ENCODE data around the gene GALNT18. TPM values are rescaled to one million over a fixed set of nuclear protein-coding genes. Genes with fewer than 3 reads are reported as not detected.

Gene GALNT18
- total RNA-seq, 1 donor from 2014 or later, result 20.0 TPM

DNA sequence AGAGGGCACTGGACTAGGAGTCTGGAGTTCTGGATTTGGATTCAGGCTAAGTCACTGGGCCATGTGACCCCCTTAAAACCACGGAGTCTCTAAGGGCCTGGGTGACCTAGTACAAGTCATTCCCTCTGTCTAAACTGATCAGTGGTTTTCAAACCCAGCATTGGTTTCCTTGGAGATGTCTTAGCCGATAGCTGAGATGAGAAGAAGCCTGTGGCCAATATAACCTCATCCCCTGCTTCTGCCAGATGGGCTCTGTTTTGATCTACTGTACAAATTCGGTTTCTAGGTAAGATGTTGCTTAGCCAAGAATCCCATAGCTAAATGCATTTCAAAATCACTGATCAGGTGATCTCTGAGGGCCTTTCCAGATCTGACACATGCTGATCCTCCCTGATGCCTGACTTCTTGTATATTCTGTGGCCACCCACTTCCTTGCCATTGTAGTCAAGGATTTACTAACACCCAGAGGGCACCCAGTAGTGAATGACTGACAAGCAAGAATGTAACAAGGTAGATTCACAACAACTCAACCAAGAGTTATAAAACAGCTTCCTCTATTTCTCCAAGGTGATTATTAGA, 53.1 kb downstream of the GALNT18 start:
- no peak for DNase-seq (ENCODE audit: low spot score)

DNA sequence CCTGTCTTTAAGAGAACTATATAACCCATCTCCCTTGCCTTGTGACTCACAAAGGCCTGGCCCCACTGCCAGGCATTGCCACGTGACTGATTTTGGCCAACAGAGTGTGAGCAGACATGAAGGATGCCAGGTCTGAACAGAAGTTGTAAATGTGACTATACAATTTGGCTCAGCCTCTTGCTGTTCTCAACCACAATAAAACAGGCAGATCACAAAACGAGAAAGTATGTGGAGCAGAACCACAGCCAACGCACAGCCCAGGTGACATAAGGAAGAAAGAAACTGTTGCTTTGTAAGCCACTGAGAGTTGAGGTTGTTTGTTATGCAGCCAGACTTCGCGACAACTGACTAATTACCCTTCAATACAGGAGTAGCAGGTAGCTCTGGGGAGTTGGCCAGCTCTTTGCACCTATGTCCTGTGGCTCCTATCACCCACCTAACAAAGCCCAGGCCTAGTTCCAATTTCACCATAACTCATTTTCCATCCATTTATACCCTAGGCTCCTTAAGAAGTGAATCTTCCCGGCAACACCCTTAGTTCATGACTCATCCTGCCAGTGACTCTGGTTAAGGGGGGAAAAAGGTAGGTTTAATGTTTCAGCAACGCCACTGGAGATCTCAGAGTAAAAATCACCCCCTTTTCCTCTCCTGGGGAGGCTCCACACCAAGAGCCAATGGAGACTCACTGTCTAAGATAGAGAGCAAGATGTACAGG, 53.7 kb downstream of the GALNT18 start:
- no peak for DNase-seq (ENCODE audit: low spot score)

DNA sequence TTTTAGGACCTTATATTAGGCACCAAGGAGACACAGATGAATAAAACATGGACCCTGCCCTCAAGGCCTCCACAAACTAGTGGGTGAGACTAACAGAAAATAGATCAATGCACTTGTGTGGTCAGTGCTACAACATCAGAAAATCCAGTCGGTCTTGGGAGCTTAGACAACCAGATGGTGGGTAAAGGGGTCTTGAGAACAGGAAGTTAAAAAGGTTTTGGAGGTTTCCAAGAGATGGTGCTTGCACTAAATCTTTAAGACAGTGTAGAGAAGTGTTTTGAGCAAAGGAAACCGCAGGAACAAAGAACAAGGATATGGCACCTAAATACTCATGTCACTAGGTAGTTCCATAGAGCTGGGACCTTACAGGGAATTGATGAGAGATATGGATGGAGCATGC, 56.2 kb downstream of the GALNT18 start:
- no peak for DNase-seq (ENCODE audit: low spot score)

DNA sequence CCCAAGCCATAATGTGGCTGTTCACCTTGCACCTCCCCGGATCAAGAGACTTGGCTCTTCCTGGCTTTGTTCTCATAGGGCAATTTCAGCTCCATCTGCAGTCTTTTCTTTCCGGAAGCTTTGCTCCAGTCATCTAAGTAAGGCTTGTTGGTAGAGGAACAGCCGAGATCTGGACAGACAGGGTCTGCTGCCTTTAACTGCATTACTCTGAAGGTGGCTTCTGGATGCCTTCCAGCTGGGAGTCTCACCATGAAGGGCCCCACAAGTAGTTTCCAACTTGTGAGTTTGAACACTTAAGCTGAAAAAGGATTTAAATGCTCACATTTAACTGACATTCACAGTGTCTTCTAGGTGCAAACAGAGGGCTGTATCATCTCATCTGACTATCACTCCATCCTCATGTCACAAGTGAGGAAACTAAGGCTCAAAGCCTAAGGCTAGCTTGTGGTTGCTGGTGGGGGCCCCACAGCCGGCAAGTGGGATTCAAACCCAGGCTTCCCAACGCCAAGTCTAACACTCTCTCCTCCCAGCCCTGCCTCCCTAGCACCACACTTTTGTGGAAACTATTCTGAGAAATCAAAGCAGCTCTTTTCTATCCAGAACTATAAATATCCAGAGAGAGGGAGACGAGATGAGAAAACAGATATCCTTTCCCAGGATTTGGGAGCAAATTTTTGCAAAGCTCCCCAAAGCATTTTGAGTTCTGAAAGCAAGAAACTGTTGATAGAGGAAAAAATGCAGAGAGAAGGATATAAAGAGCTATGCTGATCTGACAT, 58.4 kb downstream of the GALNT18 start:
- DNase-seq (ENCODE audit: low spot score), result no peak

DNA sequence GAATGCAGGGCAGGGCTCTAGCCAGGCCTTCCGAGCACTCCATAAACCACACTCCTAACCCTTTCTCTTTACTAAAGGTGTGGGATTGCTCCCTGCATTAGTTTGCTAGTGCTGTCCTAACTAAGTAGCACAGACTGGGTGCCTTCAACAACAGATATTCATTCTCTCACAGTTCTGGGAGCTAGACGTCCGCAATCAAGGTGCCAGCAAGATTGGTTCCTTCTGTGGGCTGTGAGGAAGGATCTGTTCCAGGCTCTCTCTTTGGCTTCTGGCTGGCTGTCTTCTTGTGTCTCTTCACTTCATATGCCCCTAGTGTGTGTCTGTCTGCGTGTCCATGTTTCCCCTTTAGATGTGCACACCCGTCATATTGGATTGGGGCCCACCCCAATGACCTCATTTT, 59.8 kb downstream of the GALNT18 start:
- no peak for DNase-seq (ENCODE audit: low spot score)

DNA sequence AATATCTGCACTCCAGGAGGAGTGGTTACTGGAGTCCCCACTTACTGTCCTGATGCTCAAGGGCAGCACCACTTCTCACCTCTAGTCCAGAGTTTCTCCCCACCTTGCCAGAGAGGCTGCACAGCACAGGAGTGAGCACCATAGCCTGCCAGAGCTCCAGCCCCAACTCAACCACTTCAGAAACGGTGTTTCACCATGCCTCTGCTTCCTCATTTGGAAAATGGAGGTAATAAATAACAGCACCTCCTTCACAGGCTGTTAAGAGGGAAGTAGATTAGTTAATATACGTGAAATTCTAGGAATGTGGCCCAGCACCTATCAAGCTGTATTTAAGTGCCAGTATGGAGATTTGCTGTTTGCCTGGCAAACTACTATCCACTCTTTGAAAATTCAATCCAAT, 63.0 kb downstream of the GALNT18 start:
- no peak for DNase-seq (ENCODE audit: low spot score)

DNA sequence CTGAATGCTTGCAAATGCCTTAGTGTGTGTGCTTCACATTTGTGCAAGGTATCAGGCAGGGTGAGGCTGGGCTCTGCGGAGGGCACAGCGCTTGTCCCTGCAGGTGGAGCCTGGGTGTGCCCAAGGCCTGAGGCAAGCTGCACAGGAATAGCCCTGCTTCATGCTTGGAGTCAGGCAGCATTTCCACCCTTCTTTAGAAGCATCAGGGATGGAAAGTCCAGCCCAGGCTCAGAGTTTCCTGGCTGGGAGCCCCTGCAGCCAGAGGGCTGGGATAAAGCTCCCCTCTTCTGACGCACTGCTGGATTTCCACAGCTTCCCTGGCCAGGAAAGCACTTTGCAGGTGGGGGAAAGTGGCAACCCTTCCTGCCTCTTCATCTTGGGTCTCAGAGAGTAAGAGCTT, 63.4 kb downstream of the GALNT18 start:
- DNase-seq (ENCODE audit: low spot score), result peak; percentile 40

DNA sequence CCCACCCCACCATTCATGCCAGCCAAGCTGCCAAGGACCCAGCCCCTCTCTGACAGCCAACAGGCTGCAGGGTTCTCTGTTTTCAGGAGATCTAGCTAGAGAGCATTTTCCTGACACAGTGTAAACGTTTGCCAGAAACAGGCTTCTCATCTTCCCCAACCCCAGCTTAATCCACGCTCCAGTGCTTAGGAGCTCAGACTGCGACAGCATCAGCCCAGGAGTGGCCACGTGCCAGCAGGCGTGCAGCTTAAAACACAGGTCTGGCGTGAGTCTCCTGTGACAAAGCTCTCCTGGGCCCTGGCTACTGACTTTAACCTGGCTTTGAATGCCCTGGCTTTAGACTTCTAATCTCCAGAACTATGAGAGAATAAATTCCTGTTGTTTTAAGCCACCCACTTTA, 66.6 kb downstream of the GALNT18 start:
- peak; percentile 51 for DNase-seq (ENCODE audit: low spot score)

DNA sequence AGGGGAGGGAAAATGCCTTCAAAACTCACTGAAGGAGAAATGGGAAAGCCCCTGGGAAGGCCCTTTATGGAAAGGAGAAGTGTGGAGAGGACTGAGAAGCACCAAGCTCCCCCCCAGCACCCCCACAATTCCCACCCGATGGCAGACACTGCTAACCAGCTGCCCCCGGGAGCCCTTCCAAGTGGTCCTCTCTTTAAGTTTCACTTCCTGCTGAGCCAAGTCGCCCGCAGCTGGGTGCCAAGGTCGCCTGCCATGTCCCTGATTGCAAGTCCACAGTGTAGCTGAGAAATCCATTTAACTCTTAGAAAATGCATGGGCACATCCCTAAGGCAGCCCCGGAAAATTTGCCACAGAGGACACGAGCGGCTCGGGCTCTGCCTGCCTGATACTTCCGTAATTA, 68.2 kb downstream of the GALNT18 start:
- DNase-seq (ENCODE audit: low spot score), result peak; percentile 30

DNA sequence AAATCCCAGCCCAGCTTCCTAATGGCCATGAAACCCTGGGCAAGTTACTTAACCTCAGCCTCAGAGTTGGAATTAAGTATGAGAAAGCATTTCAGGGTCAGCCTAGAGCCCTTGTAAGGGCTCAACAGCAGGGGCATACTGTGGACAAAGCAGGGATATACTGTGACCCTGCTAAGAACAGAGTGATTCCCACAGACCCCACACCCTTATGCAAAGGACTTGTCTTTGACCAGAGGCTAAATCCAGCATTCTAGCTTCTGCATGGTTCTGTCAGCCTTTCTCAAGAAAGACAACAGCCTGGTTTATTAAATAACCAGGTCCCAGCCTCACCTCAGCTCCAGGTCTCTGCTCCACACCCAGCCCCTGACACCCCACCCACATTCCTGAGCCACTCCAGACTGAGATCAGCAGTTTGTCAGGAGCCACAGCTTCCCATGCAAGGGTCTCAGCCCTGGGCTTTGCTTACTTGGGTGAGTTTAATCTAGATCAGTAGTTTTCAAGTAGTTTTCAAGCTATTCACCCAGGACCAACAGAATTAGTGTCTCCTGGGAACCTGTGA, 69.2 kb downstream of the GALNT18 start:
- peak; percentile 70 for DNase-seq (ENCODE audit: low spot score)

DNA sequence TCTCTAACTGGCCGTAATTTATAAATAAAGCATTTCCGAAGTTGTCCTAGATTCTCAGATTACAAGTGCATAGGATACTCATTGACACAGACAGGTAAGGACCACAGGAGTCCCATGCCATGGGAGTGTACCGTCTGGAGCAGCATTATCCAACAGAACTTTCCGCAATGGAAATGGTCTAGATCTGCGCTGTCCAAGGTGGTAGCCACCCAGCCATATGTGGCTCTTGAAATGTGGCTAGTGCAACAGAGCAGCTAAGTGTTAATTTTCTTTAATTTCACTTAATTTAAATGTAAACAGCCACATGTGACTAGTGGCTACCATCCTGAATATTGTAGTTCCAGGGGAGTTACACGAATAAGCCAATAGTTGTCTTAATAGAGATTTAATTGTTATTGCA, 71.3 kb downstream of the GALNT18 start:
- no peak for DNase-seq (ENCODE audit: low spot score)

DNA sequence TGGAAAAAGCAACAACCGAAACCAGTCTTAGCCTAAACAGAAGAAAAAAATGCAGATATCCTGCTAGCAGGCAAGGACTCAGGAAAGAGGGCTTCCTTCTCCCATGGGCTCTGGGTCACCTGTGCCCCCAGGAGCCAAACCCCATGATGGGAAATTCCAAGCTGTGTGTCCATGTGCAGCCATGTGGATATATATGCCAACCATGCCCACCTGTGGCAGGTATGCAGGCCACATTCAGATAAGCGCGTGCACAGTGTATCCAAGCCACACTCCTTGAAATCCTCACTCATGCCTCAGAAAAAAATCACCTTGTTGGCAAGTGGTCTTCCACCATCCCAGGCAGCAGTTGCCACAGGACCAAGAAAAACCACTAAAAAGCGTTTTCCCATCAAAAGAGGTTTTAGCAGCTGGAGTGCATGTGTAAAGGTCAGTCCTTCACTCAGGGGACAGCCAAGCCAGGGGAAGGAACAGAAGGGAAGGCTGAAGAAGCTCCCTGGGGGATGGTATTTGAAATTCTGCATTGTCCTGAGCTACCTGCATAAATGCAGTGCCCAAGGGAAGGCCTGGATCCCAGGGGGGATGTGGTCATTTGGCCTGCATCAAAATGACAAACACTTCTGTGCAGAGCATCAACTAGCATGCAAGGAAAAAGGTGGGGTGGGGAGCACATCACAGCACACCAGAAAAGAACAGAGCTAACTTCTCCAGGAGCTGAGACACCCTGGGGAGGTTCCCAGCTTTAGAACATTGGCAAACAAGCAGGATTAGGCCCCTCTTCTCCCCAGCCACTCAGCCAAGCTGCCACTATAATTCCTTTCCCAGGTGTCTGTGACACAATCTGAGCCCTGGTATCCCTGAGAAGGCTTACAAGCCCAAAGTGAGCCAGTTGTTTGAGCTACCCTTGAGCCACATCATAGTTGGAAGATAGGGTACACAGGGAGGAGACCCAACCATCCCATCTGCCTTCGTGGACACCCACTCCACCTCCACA, 76.2 kb downstream of the GALNT18 start:
- DNase-seq (ENCODE audit: low spot score), result no peak

DNA sequence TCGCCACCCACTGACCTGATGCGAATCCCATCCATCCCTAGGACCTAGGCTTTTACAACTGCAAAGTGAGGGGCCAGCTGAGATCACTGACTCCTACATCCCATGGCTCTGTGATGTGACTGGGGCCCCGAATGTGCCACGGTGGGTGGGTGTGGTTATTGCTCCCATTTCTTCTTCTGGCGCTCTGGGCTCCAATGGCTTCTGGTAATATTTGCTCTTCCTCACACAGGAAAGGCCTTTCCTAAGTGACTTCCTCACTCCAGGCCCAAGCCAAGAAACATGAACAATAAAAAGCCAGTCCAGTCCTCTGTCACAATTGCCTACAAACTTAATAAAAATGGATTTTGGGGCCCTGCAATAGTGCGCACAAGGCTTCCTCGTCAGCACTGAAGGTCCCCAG, 78.1 kb downstream of the GALNT18 start:
- no peak for DNase-seq (ENCODE audit: low spot score)

DNA sequence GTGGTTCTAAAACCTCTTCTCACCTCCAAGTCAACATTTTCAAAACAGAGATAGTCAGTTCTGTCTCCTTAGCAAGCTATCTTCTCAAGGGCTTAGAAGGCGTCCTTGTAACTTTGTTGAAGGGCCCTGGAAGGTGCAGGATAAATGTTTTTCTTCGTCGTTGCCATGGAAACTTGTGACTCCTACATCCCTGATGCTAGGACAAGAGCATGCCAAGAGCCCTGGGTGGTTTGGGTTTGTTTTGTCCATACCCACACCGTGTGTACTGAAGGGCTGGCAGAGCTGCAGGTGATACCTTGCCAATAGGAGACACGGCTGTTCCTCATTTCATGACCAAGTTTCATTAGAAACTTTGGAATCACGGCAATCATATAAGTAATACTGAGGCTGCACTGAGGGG, 81.6 kb downstream of the GALNT18 start:
- no peak for DNase-seq (ENCODE audit: low spot score)

DNA sequence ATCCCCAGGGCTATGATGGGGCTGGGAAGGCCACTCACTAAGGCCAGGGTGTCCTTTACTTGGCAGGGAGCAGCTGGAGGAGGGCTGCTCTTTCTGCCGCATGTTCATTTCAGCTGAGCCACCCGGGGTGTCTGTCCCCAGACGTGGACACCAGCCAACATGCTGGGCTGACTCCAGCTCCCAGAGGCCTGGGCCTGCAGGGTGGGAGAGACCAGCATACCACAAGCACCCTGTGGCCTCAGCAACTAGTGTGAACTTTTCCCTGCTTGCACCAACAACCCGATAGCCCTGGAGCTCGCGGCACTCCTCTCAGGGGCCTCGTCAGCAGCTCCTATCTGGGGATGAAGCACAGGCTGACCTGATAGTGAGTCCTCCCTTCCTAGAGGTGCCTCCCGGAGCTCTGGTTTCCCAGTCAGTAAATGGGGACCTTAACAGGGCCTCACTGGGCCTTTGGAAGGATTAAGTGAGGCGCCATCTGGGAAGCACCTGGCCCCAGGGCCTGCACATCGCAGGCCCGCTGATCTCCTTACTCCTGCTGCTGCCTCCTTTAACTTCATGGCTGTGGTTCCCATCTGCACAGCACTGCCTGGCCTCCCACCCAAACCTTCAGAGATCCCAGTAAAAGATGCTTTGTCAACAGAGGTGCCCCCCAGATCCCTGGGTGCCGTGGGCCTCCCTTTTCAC, 83.4 kb downstream of the GALNT18 start:
- peak; percentile 19 for DNase-seq (ENCODE audit: low spot score)

DNA sequence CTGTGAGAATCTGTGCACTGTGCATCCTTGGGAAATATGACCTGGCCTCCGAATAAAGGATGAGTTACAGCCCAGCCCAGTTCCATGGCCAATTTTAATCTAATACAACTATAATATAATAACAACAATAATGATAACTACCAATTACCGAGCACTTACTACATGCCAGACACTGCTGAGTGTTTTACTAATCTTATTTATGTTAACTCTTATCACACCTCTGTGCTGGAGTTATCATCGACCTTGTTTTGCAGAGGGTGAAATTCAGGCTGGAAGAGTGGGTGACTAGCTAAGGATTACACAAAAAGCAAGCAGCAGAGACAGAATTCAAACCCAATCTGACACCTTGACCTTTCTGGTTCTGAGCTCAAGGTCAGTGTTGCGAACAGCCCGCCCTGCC, 83.9 kb downstream of the GALNT18 start:
- no peak for DNase-seq (ENCODE audit: low spot score)

DNA sequence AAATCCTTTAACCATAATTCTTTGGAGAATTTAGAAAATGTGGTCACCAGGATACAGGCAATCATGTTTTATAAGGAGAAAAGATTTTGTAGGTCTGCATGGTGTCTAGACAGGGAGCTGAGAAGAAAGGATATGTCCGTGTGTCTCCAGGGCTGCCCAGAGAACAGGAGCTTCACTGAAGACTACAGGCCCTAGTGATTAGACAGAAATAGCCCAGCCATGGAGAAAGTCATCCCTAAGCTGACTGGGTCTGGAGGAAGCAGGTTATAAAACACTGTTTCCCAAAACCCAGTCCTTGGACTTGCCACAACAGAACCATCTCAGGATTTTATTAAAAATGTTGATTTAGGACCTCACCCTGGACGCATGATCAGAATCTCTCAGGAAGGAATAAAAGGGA, 84.4 kb downstream of the GALNT18 start:
- DNase-seq (ENCODE audit: low spot score), result no peak

DNA sequence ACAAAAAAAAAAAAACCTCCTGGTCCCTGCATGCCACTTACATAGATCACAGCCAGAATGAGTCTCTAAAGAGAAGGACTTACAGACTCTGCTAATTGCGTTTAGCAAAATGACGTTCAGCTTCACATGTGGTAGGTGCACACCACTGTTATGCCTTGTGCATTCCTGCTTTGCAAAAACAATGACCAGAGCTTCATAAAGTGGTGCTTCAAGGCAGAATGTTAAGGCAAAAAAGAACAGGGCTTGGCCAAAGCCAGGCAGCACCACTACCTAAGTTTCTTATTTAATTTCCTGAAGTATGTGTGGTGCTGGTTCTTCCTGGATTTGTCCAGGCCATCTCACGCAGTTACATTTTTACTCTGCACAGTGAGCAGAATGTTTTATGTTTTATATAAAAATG, 85.2 kb downstream of the GALNT18 start:
- no peak for DNase-seq (ENCODE audit: low spot score)

DNA sequence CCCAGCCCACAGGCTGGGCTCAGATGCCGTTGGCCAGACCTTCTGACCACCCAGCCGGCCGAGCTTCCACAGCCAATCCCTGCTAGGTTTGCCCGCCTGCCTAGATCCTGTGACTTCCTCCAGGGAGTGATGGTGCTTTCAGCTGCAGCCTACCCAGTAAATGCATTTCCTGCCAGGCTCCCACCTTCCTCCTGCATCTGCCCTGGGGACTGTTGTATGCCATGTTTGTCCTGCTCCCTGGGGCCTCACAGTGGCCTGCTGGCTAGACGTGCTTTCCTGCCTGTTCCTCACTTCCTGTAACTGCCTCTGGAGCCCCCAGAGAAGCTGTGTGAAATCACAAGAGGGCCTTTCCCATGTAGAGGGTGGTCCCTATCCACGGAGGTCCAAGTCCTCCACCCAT, 86.2 kb downstream of the GALNT18 start:
- DNase-seq (ENCODE audit: low spot score), result no peak

DNA sequence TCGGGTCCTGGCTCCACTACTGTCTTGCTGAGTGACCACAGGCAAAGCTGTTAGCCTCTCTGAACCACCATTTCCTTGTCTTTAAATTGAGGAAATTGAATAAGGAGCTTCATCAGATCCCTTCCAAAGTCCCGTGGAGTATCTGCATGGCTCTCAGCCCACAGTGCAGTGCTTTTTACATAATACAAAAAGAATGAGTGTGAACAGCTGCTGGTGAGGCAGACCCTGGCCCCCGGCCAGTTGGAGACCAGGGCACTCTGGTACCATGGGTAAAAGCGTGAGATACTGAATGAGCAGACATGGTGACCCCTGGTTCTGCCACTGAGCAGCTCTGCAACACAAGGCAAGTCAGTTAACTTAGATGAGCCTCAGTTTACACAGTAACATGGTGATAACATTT, 86.8 kb downstream of the GALNT18 start:
- DNase-seq (ENCODE audit: low spot score), result peak; percentile 17

DNA sequence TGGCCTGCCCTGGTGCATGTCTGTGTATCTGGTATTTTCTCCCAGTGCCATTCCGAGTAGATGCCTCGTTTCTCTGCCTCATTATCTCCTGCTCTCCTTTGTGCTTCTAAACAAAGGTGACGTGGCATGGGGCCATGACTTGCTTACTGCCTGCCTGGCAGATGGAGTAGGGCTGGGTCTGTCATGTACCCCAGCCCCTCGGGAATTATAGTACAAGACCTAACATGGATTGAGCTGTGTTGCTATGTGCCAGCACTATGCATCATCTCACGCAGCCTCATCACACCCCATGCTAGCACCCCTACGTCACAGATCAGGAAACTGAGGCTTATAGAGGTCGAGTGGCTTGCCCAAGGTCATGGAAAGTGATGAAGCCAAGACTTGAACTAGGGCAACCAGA, 88.1 kb downstream of the GALNT18 start:
- no peak for DNase-seq (ENCODE audit: low spot score)
